ENCODE results near the gene CBR3.

DNA sequence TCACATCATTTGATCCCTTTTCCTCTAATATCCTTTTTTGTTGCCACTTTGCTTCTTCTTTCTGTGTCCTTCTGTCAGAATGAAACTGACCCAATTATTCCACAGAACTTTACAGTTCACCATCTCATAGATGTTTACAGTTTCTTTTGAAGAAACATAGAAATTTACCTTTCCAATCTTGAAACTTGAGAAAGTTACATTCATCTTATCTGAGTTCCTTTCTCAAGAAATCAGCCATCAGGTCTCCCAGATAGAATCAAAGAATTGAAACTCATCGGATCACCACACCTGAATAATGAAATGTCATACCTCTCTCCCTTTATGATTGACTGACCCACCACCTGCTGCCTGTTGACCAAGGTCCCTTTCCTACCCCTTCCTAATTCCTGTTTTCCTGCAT lies 41.4 kb upstream of the CBR3 start:
- TF ChIP-seq CTCF (IDR thresholded peaks at IDR 0.05; ENCODE audit: extremely low read depth in 1 of 2, insufficient read depth in 1 of 2, low read depth in 1 of 2, low read length in 2 of 2) (no peak), POLR2A (IDR thresholded peaks at IDR 0.05; ENCODE audit: low read depth, low read length) (no peak), POLR2AphosphoS5 (IDR thresholded peaks at IDR 0.05; ENCODE audit: insufficient read depth, low read depth, low read length) (no peak), MYC (IDR thresholded peaks at IDR 0.05; ENCODE audit: low read depth, low read length) (no peak), EZH2 (IDR thresholded peaks at IDR 0.05; ENCODE audit: borderline replicate concordance, low read depth, low read length, severe bottlenecking) (no peak), MAX (IDR thresholded peaks at IDR 0.05; ENCODE audit: insufficient read depth, insufficient read length) (no peak)

Data from endothelial cell of umbilical vein (primary cell).